HG02678 (cell line): Measurements from ENCODE around the gene CITED4.

Source experiments
- ATAC-seq: cut with Tn5 transposase; IDR thresholded peaks from one replicate; pipeline ENCODE4 v1.9.1; 2021; ENCODE audit warnings: mild to moderate bottlenecking, moderate library complexity; ENCODE audit not compliant: unreplicated experiment

The CITED4 gene

GRCh38 chr1:40837601-40838000, 24.6 kb downstream of the CITED4 start:
- ATAC-seq, result no peak

- no peak for ATAC-seq
These were observed 25.9 kb downstream of the CITED4 start for GRCh38 chr1:40836283-40836682.

- no peak for ATAC-seq
These were observed 27.1 kb downstream of the CITED4 start for GRCh38 chr1:40834968-40835545.

- ATAC-seq, result no peak
These were observed 28.2 kb downstream of the CITED4 start for GRCh38 chr1:40833979-40834378.

GRCh38 chr1:40831001-40831732, 31.0 kb downstream of the CITED4 start:
- ATAC-seq, result no peak

GRCh38 chr1:40830419-40830943, 31.7 kb downstream of the CITED4 start:
- ATAC-seq, result no peak

- ATAC-seq, result no peak
These were observed 32.4 kb downstream of the CITED4 start for GRCh38 chr1:40829631-40830245.

- no peak for ATAC-seq
These were observed 36.2 kb downstream of the CITED4 start for GRCh38 chr1:40825996-40826395.

- ATAC-seq, result peak; percentile 73
These were observed 36.8 kb downstream of the CITED4 start for GRCh38 chr1:40825435-40825788.

GRCh38 chr1:40824591-40825434, 37.4 kb downstream of the CITED4 start:
- no peak for ATAC-seq

GRCh38 chr1:40823983-40824382, 38.2 kb downstream of the CITED4 start:
- no peak for ATAC-seq

- no peak for ATAC-seq
These were observed 38.8 kb downstream of the CITED4 start for GRCh38 chr1:40823345-40823744.

- no peak for ATAC-seq
These were observed 39.3 kb downstream of the CITED4 start for GRCh38 chr1:40822890-40823289.

GRCh38 chr1:40820911-40821693, 41.1 kb downstream of the CITED4 start:
- no peak for ATAC-seq

- ATAC-seq, result no peak
These were observed 41.8 kb downstream of the CITED4 start for GRCh38 chr1:40820251-40820797.

GRCh38 chr1:40819101-40819500, 43.1 kb downstream of the CITED4 start:
- no peak for ATAC-seq

GRCh38 chr1:40818264-40818961, 43.8 kb downstream of the CITED4 start:
- ATAC-seq, result peak; percentile 87

GRCh38 chr1:40817791-40818263, 44.3 kb downstream of the CITED4 start:
- ATAC-seq, result peak; percentile 20

- ATAC-seq, result no peak
These were observed 46.7 kb downstream of the CITED4 start for GRCh38 chr1:40815420-40815819.
